ENCODE data around the gene NELL2. TPM values are rescaled to one million over a fixed set of nuclear protein-coding genes. Genes with fewer than 3 reads are reported as not detected.

NELL2 gene
- total and polyA plus RNA-seq, 4 donors = 0.09 to 0.42 (median 0.17) TPM; not detected in 1

DNA sequence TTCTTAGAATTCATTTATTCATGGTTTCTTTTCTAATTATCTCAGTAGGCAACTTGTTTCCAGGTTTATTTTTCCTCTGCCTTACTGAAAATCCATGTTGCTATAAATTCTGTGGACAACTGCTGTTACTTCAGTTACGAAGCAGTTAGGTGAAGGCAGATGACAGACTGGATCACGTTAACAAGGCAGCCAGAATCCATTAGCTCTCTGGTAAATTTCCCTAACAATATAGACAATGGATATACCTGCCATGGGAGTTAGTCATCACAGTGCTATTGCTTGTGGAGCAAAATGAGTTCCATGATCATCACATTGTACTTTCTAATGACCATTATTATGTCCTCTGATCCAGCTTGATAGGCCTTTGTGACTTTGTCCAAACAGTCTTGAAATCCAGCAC is 291.5 kb downstream of the NELL2 start (continued):
- TF ChIP-seq, protein P1, sequence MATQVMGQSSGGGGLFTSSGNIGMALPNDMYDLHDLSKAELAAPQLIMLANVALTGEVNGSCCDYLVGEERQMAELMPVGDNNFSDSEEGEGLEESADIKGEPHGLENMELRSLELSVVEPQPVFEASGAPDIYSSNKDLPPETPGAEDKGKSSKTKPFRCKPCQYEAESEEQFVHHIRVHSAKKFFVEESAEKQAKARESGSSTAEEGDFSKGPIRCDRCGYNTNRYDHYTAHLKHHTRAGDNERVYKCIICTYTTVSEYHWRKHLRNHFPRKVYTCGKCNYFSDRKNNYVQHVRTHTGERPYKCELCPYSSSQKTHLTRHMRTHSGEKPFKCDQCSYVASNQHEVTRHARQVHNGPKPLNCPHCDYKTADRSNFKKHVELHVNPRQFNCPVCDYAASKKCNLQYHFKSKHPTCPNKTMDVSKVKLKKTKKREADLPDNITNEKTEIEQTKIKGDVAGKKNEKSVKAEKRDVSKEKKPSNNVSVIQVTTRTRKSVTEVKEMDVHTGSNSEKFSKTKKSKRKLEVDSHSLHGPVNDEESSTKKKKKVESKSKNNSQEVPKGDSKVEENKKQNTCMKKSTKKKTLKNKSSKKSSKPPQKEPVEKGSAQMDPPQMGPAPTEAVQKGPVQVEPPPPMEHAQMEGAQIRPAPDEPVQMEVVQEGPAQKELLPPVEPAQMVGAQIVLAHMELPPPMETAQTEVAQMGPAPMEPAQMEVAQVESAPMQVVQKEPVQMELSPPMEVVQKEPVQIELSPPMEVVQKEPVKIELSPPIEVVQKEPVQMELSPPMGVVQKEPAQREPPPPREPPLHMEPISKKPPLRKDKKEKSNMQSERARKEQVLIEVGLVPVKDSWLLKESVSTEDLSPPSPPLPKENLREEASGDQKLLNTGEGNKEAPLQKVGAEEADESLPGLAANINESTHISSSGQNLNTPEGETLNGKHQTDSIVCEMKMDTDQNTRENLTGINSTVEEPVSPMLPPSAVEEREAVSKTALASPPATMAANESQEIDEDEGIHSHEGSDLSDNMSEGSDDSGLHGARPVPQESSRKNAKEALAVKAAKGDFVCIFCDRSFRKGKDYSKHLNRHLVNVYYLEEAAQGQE (IDR thresholded peaks at IDR 0.05) = no peak
- TF ChIP-seq FOXA2 (IDR thresholded peaks at IDR 0.05) (no peak), YY1 (IDR thresholded peaks at IDR 0.05) (no peak), JUND (IDR thresholded peaks at IDR 0.05) (no peak), HNF4G (IDR thresholded peaks at IDR 0.05) (no peak)
- TF ChIP-seq, protein P2, sequence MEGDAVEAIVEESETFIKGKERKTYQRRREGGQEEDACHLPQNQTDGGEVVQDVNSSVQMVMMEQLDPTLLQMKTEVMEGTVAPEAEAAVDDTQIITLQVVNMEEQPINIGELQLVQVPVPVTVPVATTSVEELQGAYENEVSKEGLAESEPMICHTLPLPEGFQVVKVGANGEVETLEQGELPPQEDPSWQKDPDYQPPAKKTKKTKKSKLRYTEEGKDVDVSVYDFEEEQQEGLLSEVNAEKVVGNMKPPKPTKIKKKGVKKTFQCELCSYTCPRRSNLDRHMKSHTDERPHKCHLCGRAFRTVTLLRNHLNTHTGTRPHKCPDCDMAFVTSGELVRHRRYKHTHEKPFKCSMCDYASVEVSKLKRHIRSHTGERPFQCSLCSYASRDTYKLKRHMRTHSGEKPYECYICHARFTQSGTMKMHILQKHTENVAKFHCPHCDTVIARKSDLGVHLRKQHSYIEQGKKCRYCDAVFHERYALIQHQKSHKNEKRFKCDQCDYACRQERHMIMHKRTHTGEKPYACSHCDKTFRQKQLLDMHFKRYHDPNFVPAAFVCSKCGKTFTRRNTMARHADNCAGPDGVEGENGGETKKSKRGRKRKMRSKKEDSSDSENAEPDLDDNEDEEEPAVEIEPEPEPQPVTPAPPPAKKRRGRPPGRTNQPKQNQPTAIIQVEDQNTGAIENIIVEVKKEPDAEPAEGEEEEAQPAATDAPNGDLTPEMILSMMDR (IDR thresholded peaks at IDR 0.05; ENCODE audit: low read depth, low read length, missing input control) = no peak

DNA sequence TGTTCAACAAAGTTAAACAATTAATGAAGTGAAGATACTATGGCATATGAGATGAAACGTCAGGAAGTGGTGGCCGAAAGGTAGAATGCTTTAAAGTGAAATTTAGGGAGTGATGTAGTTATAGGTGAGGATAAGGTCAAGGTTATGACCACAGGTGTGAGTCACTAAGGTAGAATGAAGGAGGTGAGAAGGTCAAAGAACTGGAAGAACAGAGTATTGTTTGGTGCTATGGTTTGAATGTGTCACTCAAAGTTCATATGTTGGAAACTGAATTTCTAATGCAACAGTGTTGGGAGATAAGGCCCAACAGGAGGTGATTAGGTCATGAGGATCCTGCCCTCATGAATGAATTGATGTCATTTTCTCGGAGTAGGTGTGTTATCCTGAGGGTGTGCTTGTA is 293.6 kb downstream of the NELL2 start:
- no peak overlapping the region for H3K4me3 ChIP-seq (ENCODE audit: low read depth in 1 of 3, low read length in 3 of 3)
- H3K36me3 ChIP-seq (ENCODE audit: control insufficient read depth in 4 of 4, insufficient read depth in 3 of 4, low read depth in 1 of 4, low read length in 3 of 4) = no peaks in the 10 kb centered on the region
- no peak overlapping the region for H3K27ac ChIP-seq (ENCODE audit: low read depth in 1 of 2, low read length in 2 of 2)
- H3K9ac ChIP-seq (ENCODE audit: low read depth in 1 of 2, low read length in 2 of 2) = no peak overlapping the region
- no peaks in the 10 kb centered on the region for H3K9me3 ChIP-seq (ENCODE audit: control insufficient read depth in 4 of 4, low read length in 3 of 4)
- DNase-seq (ENCODE audit: low spot score) = no peak
- H3K27me3 ChIP-seq (ENCODE audit: control insufficient read depth in 4 of 4, insufficient read depth in 4 of 4, low read length in 3 of 4) = no peaks in the 10 kb centered on the region
- H3K4me1 ChIP-seq (ENCODE audit: control insufficient read depth in 4 of 4, insufficient read depth in 4 of 4, low read length in 3 of 4) = no peaks in the 10 kb centered on the region
- 86% methylated on average over 3 of the region's 3 CpGs for whole genome bisulfite sequencing
- no peak for TF ChIP-seq HNF4G (IDR thresholded peaks at IDR 0.05)
- TF ChIP-seq, protein P2 (IDR thresholded peaks at IDR 0.05; ENCODE audit: low read depth, low read length, missing input control) = no peak

GRCh38 chr12:44581642-44582242 is 294.4 kb downstream of the NELL2 start:
- no peak for TF ChIP-seq SP1 (IDR thresholded peaks at IDR 0.05)
- TF ChIP-seq, protein P1 (IDR thresholded peaks at IDR 0.05) = no peak
- TF ChIP-seq FOXA2 (IDR thresholded peaks at IDR 0.05) = no peak
- TF ChIP-seq RXRA (IDR thresholded peaks at IDR 0.05) = no peak
- TF ChIP-seq ATF3 (IDR thresholded peaks at IDR 0.05) = no peak
- TF ChIP-seq EGR1 (IDR thresholded peaks at IDR 0.05; ENCODE audit: low read depth in 2 of 2) = no peak
- TF ChIP-seq ZBTB33 (IDR thresholded peaks at IDR 0.05) = no peak
- TF ChIP-seq, protein P3, sequence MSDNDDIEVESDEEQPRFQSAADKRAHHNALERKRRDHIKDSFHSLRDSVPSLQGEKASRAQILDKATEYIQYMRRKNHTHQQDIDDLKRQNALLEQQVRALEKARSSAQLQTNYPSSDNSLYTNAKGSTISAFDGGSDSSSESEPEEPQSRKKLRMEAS (IDR thresholded peaks at IDR 0.05) = no peak
- no peak for TF ChIP-seq HNF4G (IDR thresholded peaks at IDR 0.05)
- H3K27ac ChIP-seq (ENCODE audit: low read depth in 1 of 2, low read length in 2 of 2) = no peak overlapping the region
- no peak for DNase-seq (ENCODE audit: low spot score)
- H3K36me3 ChIP-seq (ENCODE audit: control insufficient read depth in 4 of 4, insufficient read depth in 3 of 4, low read depth in 1 of 4, low read length in 3 of 4) = no peaks in the 10 kb centered on the region
- no peak overlapping the region for H3K4me3 ChIP-seq (ENCODE audit: low read depth in 1 of 3, low read length in 3 of 3)
- no peaks in the 10 kb centered on the region for H3K4me1 ChIP-seq (ENCODE audit: control insufficient read depth in 4 of 4, insufficient read depth in 4 of 4, low read length in 3 of 4)
- H3K27me3 ChIP-seq (ENCODE audit: control insufficient read depth in 4 of 4, insufficient read depth in 4 of 4, low read length in 3 of 4) = no peaks in the 10 kb centered on the region
- no peak overlapping the region for H3K9ac ChIP-seq (ENCODE audit: low read depth in 1 of 2, low read length in 2 of 2)
- H3K9me3 ChIP-seq (ENCODE audit: control insufficient read depth in 4 of 4, low read length in 3 of 4) = no peaks in the 10 kb centered on the region
- WGBS = 33% methylated on average over 1 of the region's 1 CpG

All from liver (tissue), 9 donors.